Activated T-cell treated with anti-CD3 and anti-CD28 coated beads, Interleukin-2, amount 50 U/mL, for 4 hours (primary cell): ENCODE data around the gene WDR82. TPM values are rescaled to one million over a fixed set of nuclear protein-coding genes. Genes with fewer than 3 reads are reported as not detected.

ENCODE experiments used
- ATAC-seq, 2 donors: fragments of 200-7000 bp; cut with Tn5 transposase; one replicate each; pipeline ENCODE4 v1.10.0; 2021
- DNase-seq: peaks from one replicate; pipeline ENCODE4 v3.0.0-alpha.2; 2020
- H3K27me3 Mint-ChIP-seq: one replicate; pipeline ENCODE4 v1.8.0; 2021; ENCODE audit warnings: low read depth, mixed read lengths
- H3K36me3 Mint-ChIP-seq: one replicate; pipeline ENCODE4 v1.8.0; 2022; ENCODE audit warnings: mixed read lengths; ENCODE audit not compliant: insufficient read depth
- H3K4me1 Mint-ChIP-seq: one replicate; pipeline ENCODE4 v1.8.0; 2021; ENCODE audit warnings: low read depth, mixed read lengths
- H3K4me3 Mint-ChIP-seq: one replicate; pipeline ENCODE4 v1.8.0; 2021; ENCODE audit warnings: mild to moderate bottlenecking, moderate library complexity, mixed read lengths
- H3K9me3 Mint-ChIP-seq: one replicate; pipeline ENCODE4 v1.8.0; 2021; ENCODE audit warnings: mixed read lengths
- total RNA-seq, 3 donors: library from RNA; stranded (reverse); gene quantifications; one replicate each; pipeline ENCODE4 v1.2.1, GENCODE V29; 2021

The WDR82 gene
- total RNA-seq, 3 donors from 2014 or later: 107 to 119 (median 115) TPM

- DNase-seq (no peak), ATAC-seq (no peak)
- Mint-ChIP-seq H3K27me3 (no peaks in the 10 kb centered on the region), H3K9me3 (no peaks in the 10 kb centered on the region), H3K4me3 (no peak overlapping the region), H3K36me3 (peaks cover 2% of the 10 kb centered on the region), H3K4me1 (peaks cover 3% of the 10 kb centered on the region)
These were observed 20.0 kb upstream of the WDR82 start for GRCh38 chr3:52298149-52299098.

DNA sequence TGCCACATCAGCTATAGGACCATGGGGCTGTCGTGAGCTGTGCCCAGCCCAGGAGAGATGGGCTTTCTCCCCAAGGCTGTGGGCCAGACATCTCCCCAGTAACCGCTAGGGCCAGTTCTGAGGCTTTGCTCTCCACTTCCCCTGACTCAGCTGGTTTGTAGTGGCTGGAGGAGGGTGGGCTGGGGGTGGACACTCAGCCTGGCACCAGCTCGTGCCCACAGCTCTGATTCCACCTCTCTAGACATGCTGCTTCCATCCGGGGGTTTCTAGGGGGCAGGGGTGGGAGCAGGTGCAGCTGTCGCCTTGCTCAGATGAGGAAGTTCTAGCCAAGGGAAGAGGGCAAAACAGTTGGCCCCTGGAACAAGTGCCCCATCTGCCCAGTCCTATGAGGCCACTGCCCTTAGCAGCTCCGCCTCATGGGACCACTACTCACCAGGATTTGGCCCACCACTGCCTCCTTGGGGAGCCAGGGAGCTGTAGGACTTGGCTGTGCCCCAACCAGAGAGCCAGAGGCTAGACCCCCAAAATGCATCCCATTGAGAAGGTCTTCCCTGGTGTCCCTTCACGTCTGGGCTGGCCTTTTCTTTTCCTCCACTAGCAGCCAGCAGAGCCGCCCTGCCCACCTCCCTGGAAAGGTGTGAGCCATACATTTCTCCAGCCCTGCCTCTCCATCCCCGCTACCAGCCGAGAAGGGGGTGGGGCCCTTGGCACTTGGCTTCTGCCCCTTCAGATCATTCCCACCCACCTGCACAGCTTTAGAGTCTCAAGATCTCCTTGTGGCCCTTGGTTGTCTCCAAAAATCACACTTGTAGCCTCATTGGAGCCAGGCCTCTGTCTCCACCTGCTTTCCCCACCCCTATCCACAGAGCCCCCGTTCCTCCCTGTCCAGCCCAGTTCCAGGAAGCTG, 19.0 kb upstream of the WDR82 start:
- no peak overlapping the region for H3K4me3 Mint-ChIP-seq
- ATAC-seq (no peak), DNase-seq (no peak)
- no peaks in the 10 kb centered on the region for H3K27me3 Mint-ChIP-seq
- H3K4me1 Mint-ChIP-seq: peaks cover 3% of the 10 kb centered on the region
- H3K36me3 Mint-ChIP-seq: peaks cover 3% of the 10 kb centered on the region
- no peaks in the 10 kb centered on the region for H3K9me3 Mint-ChIP-seq

DNA sequence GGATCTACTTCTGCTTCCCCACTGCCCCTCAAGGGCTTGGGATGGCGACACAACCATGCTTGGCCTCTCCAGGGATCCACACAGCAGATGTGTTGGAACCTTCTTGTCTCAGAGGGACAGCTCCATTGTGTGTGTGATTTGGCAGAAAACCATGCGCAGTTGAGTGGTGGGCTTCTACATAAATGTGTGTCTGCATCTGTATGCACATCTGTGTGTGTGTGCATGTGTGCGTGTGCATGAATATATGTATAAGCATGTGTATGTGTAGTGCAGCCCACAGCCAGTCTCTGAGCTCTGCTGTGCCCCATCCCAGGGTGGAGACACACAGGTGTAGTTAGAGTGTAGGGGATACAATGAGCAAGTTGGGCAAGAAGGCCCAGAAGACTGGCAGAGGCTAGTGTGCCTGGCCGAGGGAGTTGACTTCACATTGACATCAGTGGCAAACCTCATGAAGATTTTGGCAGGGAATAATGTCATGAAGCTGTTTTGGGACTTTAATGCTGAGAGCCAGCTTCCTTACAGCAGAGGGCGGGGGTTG, 17.3 kb upstream of the WDR82 start:
- Mint-ChIP-seq H3K4me3 (no peak overlapping the region), H3K36me3 (peaks cover 7% of the 10 kb centered on the region), H3K9me3 (no peaks in the 10 kb centered on the region), H3K4me1 (peaks cover 8% of the 10 kb centered on the region), H3K27me3 (no peaks in the 10 kb centered on the region)
- DNase-seq (no peak), ATAC-seq (no peak)

- Mint-ChIP-seq H3K27me3 (no peaks in the 10 kb centered on the region), H3K9me3 (no peaks in the 10 kb centered on the region), H3K4me1 (peaks cover 11% of the 10 kb centered on the region), H3K36me3 (peaks cover 7% of the 10 kb centered on the region), H3K4me3 (no peak overlapping the region)
- DNase-seq (no peak), ATAC-seq (no peak)
These were observed 16.1 kb upstream of the WDR82 start for GRCh38 chr3:52294320-52295150.

GRCh38 chr3:52293491-52294319, 15.3 kb upstream of the WDR82 start:
- Mint-ChIP-seq H3K27me3 (no peaks in the 10 kb centered on the region), H3K9me3 (no peaks in the 10 kb centered on the region), H3K4me3 (no peak overlapping the region), H3K4me1 (peaks cover 17% of the 10 kb centered on the region), H3K36me3 (peaks cover 7% of the 10 kb centered on the region)
- DNase-seq: no peak
- ATAC-seq: no peak

DNA sequence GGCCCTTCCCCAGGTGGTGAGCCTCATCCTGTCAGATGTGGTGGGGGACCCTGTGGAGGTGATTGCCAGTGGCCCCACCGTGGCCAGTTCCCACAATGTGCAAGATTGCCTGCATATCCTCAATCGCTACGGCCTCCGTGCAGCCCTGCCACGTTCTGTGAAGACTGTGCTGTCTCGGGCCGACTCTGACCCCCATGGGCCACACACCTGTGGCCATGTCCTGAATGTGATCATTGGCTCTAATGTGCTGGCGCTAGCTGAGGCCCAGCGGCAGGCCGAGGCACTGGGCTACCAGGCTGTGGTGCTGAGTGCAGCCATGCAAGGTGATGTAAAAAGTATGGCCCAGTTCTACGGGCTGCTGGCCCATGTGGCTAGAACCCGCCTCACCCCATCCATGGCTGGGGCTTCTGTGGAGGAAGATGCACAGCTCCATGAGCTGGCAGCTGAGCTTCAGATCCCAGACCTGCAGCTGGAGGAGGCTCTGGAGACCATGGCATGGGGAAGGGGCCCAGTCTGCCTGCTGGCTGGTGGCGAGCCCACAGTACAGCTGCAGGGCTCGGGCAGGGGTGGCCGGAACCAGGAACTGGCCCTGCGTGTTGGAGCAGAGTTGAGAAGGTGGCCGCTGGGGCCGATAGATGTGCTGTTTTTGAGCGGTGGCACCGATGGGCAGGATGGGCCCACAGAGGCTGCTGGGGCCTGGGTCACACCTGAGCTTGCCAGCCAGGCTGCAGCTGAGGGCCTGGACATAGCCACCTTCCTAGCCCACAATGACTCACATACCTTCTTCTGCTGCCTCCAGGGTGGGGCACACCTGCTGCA, 14.0 kb upstream of the WDR82 start:
- Mint-ChIP-seq H3K4me1 (peaks cover 22% of the 10 kb centered on the region), H3K9me3 (no peaks in the 10 kb centered on the region), H3K36me3 (peaks cover 7% of the 10 kb centered on the region), H3K27me3 (no peaks in the 10 kb centered on the region), H3K4me3 (no peak overlapping the region)
- ATAC-seq: no peak
- DNase-seq: no peak

GRCh38 chr3:52291508-52292181, 13.2 kb upstream of the WDR82 start:
- Mint-ChIP-seq H3K4me3 (no peak overlapping the region), H3K4me1 (peaks cover 27% of the 10 kb centered on the region), H3K36me3 (peaks cover 7% of the 10 kb centered on the region), H3K9me3 (no peaks in the 10 kb centered on the region), H3K27me3 (no peaks in the 10 kb centered on the region)
- DNase-seq (peak; percentile 38), ATAC-seq (no peak)

DNA sequence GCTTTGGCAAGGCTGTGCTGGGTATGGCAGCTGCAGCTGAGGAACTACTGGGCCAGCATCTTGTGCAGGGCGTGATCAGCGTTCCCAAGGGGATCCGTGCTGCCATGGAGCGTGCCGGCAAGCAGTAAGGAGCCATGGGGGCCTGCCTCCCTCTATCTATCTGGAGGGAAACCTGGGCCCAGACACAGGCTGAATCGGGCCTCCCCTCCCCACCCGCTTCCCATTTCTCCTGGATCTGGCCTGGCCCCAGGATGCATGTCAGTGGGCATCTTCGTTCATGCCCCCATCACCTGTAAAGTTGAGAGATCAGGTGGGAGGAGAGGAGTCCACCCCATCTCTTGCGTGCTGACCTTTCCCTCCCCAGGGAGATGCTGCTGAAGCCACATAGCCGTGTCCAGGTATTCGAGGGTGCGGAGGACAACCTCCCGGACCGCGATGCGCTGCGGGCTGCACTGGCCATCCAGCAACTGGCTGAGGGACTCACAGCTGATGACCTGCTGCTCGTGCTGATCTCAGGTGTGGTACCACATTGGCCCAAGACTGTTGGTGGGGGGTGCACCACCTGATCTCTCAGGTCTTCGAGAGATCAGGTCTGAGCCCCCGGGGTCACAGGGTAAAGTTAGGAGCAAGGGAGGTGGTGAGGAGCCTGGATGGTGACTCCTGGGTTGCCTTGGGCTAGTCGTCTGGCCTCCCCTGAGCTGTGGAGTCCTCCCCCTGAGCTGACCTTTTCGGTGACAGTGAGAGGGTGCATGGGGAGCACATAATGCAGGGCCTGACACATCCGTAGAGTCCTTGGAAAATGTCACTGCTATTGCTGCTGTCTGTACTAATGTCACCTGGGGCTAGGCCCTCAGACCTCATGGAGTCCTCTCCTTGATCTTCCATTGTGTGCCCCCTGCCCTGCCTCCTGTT, 12.4 kb upstream of the WDR82 start:
- H3K4me3 Mint-ChIP-seq: no peak overlapping the region
- H3K4me1 Mint-ChIP-seq: peaks cover 26% of the 10 kb centered on the region
- no peak for DNase-seq
- H3K36me3 Mint-ChIP-seq: peaks cover 7% of the 10 kb centered on the region
- no peaks in the 10 kb centered on the region for H3K9me3 Mint-ChIP-seq
- ATAC-seq: no peak
- no peaks in the 10 kb centered on the region for H3K27me3 Mint-ChIP-seq

DNA sequence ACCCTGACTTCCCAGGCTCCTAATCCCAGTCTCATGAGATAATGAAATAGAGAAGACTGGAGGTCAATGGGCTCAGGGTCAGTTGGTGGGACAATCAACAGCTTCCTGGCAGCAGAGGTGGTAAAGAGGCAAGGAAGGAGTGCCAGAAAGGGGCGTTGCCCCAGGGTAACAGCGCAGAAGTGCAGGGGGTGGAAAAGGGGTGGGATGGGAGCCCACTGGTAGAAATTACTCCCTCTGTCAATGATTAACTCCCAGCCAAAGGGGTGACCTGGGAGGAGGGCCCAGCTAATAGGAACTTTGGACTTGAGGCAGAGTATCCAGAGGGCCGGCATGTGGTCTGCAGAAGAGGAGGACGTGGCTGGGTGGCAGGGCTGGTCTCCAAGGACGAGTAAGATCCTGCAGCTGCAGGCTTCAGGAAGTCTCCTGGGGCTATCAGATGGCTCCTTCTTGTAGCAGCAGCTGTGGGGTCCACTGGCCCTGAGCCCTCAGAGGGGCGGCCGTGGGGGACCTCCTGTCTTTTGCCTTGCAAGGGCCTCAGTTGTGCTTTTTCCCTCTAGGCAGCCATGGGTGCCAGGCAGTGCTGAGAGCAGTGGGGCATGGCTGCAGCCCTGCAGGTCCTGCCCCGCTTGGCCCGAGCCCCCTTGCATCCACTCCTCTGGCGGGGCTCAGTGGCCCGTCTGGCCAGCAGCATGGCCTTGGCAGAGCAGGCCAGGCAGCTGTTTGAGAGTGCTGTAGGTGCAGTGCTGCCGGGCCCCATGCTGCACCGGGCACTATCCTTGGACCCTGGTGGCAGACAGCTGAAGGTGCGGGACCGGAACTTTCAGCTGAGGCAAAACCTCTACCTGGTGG, 11.5 kb upstream of the WDR82 start:
- peaks cover 7% of the 10 kb centered on the region for H3K36me3 Mint-ChIP-seq
- H3K4me1 Mint-ChIP-seq: peaks cover 26% of the 10 kb centered on the region
- DNase-seq (no peak), ATAC-seq (no peak)
- no peaks in the 10 kb centered on the region for H3K9me3 Mint-ChIP-seq
- H3K27me3 Mint-ChIP-seq: no peaks in the 10 kb centered on the region
- no peak overlapping the region for H3K4me3 Mint-ChIP-seq

DNA sequence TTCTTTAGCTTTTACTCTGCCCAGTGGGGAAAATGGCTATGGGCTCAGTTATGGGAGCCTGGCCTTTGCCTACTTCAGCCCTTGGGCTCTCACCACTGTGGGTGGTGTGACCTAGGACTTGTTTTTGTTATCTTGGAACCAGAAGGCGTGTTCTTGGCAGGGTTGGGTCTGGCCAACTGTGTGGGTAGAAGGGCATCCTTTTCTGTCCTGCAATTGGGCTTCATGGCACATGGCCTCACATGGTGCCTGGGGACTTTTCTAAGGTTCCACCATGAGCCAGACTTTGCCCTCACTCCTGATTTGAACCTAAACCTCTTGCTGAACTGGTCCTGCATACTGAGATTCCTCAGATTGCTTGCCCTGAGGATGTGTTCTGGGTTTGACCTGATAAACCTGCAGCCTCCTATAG, 10.9 kb upstream of the WDR82 start:
- Mint-ChIP-seq H3K36me3 (peaks cover 7% of the 10 kb centered on the region), H3K9me3 (no peaks in the 10 kb centered on the region), H3K4me3 (peak overlapping the region; percentile 33), H3K27me3 (no peaks in the 10 kb centered on the region), H3K4me1 (peaks cover 29% of the 10 kb centered on the region)
- no peak for ATAC-seq
- DNase-seq: no peak

GRCh38 chr3:52288674-52289073, 10.2 kb upstream of the WDR82 start:
- peaks cover 29% of the 10 kb centered on the region for H3K4me1 Mint-ChIP-seq
- H3K36me3 Mint-ChIP-seq: peaks cover 7% of the 10 kb centered on the region
- H3K9me3 Mint-ChIP-seq: no peaks in the 10 kb centered on the region
- peak overlapping the region; percentile 98 for H3K4me3 Mint-ChIP-seq
- DNase-seq: no peak
- ATAC-seq: no peak
- H3K27me3 Mint-ChIP-seq: no peaks in the 10 kb centered on the region
